Cortex of kidney (tissue), 1 donor: ENCODE measurements around the gene ARNT2.

Experiments
- DNase-seq: peaks from one replicate; lab custom pipeline; 2025; lab: John Stamatoyannopoulos, UW

ARNT2 gene

DNA sequence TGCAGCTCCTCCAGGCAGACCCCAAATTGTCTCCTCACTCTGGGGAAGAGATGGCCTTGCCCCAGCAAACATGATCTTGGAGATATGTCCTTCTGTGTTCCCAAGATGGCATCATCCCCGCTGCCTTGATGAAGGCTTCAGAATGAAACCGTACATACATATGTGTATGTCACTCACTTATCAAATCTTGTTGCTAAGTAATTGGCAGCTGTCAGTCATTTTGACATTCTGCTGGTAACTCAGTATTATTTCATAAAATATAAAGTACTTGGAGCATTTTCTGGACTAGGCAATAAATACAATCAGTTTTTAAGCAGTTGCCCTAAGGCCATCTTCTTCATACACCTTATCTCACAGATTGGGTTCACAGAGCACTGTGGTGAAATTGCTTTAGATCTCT is 62.4 kb downstream of the ARNT2 start:
- DNase-seq = no peak

- no peak for DNase-seq
Observed at GRCh38 chr15:80467311-80467714, 63.1 kb downstream of the ARNT2 start.

DNA sequence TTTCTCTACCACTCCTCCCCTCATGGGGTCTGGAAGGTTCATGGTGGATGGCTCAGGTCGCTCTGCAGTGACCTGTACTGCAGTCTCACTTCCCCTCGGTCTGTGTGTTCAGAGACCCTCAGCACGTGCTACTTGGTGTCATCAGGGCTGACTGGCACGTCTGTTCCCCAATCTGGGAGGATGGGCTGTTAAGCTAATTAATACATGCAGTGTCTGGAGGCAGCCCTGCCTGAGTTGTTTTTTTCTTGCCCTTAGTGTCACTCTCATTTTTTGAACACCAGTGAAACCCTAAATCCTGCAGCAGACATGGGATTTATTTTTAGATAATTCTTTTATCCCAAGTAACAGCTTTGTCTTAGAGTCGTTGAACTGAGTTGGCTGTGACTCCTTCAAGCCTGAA is 64.6 kb downstream of the ARNT2 start:
- no peak for DNase-seq

DNA sequence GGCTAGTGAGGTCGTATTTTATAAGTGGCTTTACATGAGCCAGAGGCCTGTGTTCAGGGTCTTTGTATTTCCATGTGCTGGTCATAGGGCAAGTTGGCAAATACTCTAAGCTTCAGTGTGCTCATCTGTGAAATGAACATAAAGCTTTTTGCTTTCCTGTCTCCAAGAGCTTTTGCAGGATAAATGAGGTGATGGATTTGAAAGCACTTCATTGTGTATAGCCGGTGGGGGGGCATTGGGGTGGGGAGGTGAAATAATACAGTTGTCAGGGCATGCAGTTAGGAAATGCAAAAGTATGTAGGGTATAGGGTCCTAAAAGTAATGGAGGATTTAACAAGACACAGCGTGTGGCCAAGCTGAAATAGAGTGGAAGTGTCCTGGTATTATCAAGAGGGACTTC is 67.7 kb downstream of the ARNT2 start:
- DNase-seq = no peak

DNA sequence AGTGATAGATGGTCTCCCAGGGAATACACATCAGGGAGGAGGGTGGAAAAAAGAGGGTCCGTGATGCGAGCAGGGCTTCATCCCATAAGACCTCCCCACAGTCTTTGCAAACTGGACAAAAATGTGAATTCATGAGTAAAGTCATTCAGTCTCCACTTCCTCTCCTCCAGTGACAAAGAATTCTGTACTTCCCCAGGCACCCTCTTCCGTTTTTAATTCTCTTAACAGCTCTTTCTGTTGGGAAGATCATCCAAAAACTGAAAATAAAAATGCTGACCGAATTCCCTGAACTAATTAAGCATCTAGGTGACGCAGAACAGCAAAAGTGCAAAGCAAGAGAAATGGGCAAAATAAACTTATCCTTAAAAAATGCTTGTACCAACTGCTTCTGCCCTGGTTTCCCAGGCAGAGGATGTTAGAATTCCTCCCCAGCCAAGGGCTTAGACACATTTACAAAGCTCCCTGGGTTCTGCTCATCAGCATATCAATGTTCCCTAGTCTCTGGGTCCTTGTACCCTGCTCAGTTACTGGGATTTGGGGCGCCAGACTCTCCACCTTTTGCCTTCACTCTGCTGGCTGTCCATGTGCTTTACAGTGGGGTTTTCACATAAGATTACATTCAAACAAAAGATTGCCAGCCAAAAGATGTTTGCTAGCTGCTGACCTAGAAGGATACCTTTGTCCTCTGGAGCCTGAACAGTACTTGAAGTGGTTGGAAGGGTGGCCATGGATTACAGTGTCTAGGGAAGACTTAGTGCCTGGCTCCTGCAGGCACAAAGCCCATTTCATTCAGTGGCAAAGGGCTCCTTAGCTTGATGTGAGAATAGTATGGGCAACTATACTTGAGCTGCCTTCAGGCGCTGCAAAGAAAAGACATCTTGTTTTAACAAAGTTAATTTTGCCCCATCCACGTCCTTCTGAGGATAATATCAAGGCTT is 69.4 kb downstream of the ARNT2 start:
- DNase-seq = no peak

- no peak for DNase-seq
Observed at GRCh38 chr15:80474224-80475215, 70.3 kb downstream of the ARNT2 start.

DNA sequence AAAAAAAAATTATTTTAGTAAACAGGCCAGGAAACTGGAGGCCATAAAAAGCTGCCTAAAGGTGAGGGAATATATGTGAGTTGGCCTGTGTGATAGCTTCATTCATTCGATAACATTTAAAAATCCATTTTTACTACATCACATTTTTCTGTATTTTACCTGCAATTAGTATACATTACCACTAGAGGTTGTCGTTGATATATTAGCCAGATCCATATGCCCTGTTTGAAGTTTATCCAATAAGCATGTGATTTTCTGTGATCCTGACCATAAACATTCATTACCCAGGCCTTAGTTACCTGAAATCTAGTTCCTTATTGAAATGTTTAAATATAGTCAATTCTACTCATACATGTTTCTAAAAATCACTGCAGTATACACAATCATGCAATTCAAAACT is 71.4 kb downstream of the ARNT2 start:
- no peak for DNase-seq

- DNase-seq = no peak
Observed at GRCh38 chr15:80476036-80476435, 71.9 kb downstream of the ARNT2 start.

DNA sequence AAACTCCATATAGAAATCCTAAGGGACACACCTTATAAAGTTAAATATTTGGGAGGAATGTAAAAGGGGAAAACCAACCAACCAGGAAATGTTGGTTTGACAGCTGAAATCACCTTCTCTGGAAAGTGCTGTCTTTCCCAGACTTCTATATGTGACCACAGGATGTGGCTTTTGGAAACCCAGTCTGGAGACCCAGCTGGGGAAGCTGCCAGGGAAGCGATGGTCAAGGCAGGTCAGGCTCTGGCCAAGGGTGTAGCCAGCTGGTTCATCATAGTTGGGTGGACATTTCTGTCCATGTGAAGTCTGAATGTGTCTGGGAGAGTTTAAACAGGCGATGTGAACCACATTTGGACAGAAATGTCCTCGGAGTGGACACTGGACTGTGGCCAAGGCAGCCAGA is 73.9 kb downstream of the ARNT2 start:
- DNase-seq = no peak

- DNase-seq = no peak
Observed at GRCh38 chr15:80479191-80479590, 75.0 kb downstream of the ARNT2 start.

GRCh38 chr15:80480171-80480811 is 76.1 kb downstream of the ARNT2 start:
- DNase-seq = no peak

DNA sequence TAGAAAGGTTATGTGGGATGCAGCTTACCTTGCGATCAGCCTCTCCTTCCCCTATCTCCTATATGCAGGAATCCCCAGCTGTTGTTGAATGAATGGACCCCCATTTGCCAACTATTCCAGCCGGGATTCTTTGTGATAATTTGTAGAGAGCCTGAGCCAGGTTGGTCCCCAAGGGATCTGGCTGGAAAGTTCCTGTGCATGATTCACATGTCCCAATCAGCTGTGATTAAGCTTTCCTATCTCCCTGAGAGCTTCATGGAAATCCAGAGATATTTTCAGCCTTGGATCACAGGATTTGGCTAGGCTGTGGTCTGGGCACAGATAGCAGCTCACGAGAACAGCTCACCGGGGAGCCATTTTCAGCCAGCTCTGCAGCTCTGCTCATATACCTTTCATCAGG is 76.7 kb downstream of the ARNT2 start:
- DNase-seq = no peak

GRCh38 chr15:80482696-80483095 is 78.5 kb downstream of the ARNT2 start:
- DNase-seq = no peak

DNA sequence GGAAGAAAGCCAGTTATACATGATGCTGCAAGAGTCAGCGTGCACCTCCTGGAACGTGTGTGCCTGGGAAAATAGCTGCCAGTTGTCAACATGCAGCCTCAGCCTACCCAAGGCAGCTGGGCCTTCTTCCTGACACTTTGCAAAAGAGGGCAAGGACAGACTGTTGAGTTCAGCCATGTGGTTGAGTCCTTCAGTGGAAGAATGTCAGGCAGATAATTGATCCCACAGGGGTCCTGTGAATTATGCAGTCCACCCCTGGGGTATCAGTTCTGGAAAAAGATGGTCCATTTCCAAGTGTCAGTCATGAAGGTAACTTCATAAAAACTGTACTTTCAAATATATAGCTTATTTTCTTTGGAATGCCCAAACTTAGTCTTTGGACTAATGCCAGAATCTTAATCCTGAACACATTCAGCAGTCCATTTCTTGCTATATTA is 79.6 kb downstream of the ARNT2 start:
- no peak for DNase-seq

DNA sequence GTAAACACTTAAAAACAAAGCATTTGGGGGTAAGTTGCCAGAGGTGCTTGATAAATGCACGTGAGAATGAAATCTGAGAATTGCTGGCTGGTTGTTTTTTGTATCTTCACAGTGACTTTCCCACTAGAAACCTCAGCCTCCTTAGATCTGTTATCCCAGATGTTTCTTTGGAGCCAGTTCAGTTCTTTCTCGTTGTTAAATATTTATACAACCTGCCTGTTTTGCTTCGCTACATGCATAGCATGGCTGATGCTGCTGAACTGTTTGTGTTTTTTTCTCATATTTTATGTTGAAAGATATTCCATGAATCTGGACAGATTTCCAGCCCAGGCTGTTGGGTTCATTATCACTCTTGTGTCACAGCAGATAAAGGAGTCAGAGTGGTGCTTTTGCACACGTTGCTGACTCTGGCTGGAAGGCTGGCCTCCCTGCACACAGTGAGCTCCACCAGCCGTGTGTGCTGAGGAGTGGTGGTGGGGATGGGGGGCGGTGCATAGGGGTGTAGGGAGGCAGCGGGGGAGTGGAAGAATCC is 80.2 kb downstream of the ARNT2 start:
- no peak for DNase-seq

DNA sequence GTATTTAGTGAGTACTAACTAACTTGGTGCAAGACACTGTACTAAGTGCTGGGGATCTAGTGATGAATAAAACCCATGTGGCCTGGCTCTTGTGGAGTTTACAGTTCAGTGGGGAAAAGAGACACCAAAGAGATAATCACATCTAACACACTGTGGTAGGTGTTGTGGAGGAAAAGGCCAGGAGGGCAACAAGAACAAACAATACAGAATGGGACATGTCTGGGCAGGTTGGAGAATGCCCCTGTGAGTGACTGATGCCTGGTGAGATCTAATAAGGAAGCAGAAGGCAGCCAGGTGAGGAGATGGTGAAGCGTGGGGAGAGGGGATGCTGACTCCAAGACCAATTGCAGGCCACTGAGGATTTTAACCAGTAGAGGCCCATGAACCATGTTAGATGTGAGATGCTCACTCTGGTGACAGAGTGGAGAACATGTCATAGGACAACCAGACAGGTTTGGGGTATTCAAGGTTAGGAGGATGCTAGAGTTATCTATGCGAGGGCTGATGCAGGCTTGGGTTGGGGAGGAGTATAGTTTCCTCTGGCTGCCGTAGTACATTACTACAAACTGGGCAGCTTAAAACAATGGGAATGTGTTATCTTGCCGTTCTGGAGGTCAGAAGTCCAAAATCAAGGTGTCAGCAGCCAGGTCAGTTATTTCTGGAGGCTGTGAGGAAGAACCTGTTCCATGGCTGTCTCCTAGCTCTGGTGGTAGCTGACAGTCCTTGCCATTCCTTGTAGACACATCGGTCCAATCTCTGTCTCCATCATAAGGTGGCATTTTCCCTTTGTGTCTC is 81.4 kb downstream of the ARNT2 start:
- DNase-seq = no peak

DNA sequence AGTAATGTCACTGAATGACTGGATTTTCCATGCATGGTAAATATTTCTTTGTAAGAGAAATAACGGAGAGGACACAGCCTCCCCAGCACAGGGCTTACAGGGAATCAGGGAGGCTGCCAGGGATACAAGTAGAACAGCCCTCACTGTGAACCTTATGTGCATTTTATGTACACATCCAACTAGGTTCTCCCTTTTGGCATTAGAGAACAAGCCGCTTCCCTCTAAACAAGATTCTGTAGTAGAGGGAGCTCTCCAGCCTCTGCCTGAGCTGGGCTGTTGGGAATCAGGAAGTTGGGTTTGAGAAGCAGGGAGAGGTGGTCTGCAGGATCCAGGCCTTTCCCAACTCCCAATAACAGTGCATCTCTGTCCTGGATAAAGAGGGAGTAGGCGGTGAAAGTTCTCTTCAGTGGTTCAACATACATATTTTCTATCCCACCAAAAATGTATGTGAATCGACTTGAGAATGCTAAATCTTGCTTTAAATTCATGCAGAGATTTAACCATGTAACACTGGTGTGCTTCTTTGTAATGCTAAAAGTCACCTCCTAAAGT is 83.7 kb downstream of the ARNT2 start:
- no peak for DNase-seq

DNA sequence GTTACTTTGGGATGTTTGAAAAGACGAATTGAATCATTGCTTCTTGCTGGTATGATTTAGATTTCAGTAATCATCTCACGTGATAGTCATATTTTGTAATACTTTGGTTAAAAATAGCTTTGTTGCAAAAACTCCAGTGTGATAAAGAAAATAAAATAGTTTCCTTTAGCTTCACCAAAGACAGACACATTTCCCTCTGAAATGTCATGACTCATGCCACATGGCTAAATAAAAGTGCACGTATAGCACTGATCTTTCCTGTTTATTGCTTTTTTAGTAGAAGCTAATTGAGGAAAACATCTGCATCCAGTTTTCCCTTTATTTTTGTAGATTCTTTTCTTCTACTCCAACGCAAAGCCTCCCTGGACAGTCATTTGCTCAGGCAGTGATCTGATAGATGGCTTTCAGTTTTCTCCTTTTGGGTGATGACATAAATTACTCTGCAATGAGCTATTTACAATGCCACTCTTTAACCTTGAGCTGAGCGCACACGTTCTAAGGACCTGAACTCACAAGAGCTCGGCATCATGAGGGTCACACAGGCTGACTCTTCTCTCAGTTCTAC is 84.9 kb downstream of the ARNT2 start:
- no peak for DNase-seq

DNA sequence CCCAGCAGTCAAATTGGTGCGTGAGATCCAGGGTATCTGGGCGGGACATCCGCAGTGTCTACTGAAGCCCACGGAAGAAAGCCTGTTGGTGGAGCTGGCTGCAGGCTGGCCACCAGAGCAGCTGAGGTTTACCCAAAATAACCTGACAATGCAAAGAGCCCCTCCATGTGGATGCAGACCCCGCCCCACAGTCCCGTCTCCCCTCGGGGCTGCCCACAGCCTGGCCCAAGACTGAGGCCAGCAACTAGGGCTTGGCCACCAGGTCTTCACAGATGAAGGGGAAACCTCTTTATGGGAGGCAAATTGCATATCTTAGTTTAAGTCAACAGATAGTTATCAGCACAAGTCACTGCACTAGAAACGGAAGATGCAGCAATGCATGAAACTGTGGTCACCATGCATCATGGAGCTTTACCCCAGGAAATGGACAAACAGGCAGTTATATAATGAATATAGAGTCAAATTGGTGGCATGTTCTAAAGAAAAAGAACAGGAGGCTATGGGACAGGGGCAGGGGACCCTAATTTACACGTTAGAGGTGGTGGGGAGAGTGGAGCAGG is 86.3 kb downstream of the ARNT2 start:
- DNase-seq = no peak
